Smooth muscle cell (in vitro differentiated cells): ENCODE results near the gene ENO4. TPM values are rescaled to one million over a fixed set of nuclear protein-coding genes. Genes with fewer than 3 reads are reported as not detected.

Experiments
- DNase-seq: peaks from one replicate; lab custom pipeline; 2025; ENCODE audit not compliant: unreplicated experiment; lab: John Stamatoyannopoulos, UW
- H2AFZ ChIP-seq: fragments of 200-600 bp; sonication (generic); 2 replicates; pipeline ENCODE4 v1.6.0; 2016; ENCODE audit warnings: antibody characterized with exemption, low read depth, mild to moderate bottlenecking
- H3F3A ChIP-seq: fragments of 200-600 bp; sonication (generic); 2 replicates; pipeline ENCODE4 v1.6.0; 2017; ENCODE audit warnings: antibody characterized with exemption, low read depth
- H3K27ac ChIP-seq: fragments of 200-600 bp; sonication (generic); 2 replicates; pipeline ENCODE4 v1.5.1; 2016; ENCODE audit warnings: low read depth, mild to moderate bottlenecking
- H3K27me3 ChIP-seq: fragments of 200-600 bp; sonication (generic); 2 replicates; pipeline ENCODE4 v1.6.1; 2016; ENCODE audit warnings: low read depth, mild to moderate bottlenecking
- H3K36me3 ChIP-seq: fragments of 200-600 bp; sonication (generic); 2 replicates; pipeline ENCODE4 v1.5.1; 2016; ENCODE audit warnings: low read depth
- H3K4me1 ChIP-seq: fragments of 200-600 bp; sonication (generic); 2 replicates; pipeline ENCODE4 v1.5.1; 2016; ENCODE audit warnings: low read depth
- H3K4me2 ChIP-seq: fragments of 200-600 bp; sonication (generic); 2 replicates; pipeline ENCODE4 v1.6.0; 2016; ENCODE audit warnings: mild to moderate bottlenecking
- H3K4me3 ChIP-seq: fragments of 200-600 bp; sonication (generic); 2 replicates; pipeline ENCODE4 v1.5.1; 2016; ENCODE audit warnings: mild to moderate bottlenecking
- H3K79me2 ChIP-seq: fragments of 200-600 bp; sonication (generic); 2 replicates; pipeline ENCODE4 v1.6.0; 2016; ENCODE audit warnings: low read depth, mild to moderate bottlenecking
- H3K9ac ChIP-seq: fragments of 200-600 bp; sonication (generic); 2 replicates; pipeline ENCODE4 v1.6.0; 2016; ENCODE audit warnings: low read depth
- H3K9me3 ChIP-seq: fragments of 200-600 bp; sonication (generic); replicated peaks from 2 replicates; pipeline ENCODE4 v1.5.1; 2016; ENCODE audit warnings: low read depth
- H4K20me1 ChIP-seq: fragments of 200-600 bp; sonication (generic); 2 replicates; pipeline ENCODE4 v1.6.0; 2016; ENCODE audit warnings: low read depth
- CTCF ChIP-seq: fragments of 200-600 bp; sonication (generic); IDR thresholded peaks from 2 replicates; pipeline ENCODE4 v1.5.1; 2017; ENCODE audit warnings: borderline replicate concordance, mild to moderate bottlenecking, antibody characterized with exemption; ENCODE audit not compliant: insufficient read depth, poor library complexity, severe bottlenecking
- WGBS: methylation state at CpG from one replicate; pipeline ENCODE4 v1.1.7; 2016; ENCODE audit warnings: low lambda C conversion rate; 5-methylcytosine and 5-hydroxymethylcytosine counted together
- polyA plus RNA-seq: library from polyadenylated mRNA; unstranded; fragments of >200 nt; fragmentation: Nextera tagmentation; extraction: Ambion mirVana; gene quantifications from 2 replicates; pipeline ENCODE4 v1.2.1, GENCODE V29; 2016
- total RNA-seq: library from RNA; depleted of rRNA; stranded (reverse); fragments of >200 nt; gene quantifications from 2 replicates; pipeline ENCODE4 v1.2.3, GENCODE V29; 2014

ENO4 gene
- total and polyA plus RNA-seq, 2 experiments from 2014 or later: 0.54 to 1.3 TPM

- H3K4me3 ChIP-seq: no peak overlapping the region
- WGBS: 94% methylated on average over 4 of the region's 4 CpGs
- no peaks in the 10 kb centered on the region for H3K79me2 ChIP-seq
- H3K9me3 ChIP-seq: peaks cover 4% of the 10 kb centered on the region
- no peaks in the 10 kb centered on the region for H3K36me3 ChIP-seq
- no peak overlapping the region for H3K4me2 ChIP-seq
- H3K27me3 ChIP-seq: no peaks in the 10 kb centered on the region
- H3K4me1 ChIP-seq: peaks cover 7% of the 10 kb centered on the region
- H3F3A ChIP-seq: no peaks in the 10 kb centered on the region
- H2AFZ ChIP-seq: no peak overlapping the region
- no peak overlapping the region for H3K9ac ChIP-seq
- H4K20me1 ChIP-seq: no peaks in the 10 kb centered on the region
- H3K27ac ChIP-seq: no peak overlapping the region
- DNase-seq: no peak
- TF ChIP-seq CTCF: no peak
Observed at GRCh38 chr10:116853701-116854100, 4.4 kb downstream of the ENO4 start.

GRCh38 chr10:116857156-116857555 is 7.9 kb downstream of the ENO4 start:
- H3K4me1 ChIP-seq: no peaks in the 10 kb centered on the region
- no peak for TF ChIP-seq CTCF
- H3K36me3 ChIP-seq: no peaks in the 10 kb centered on the region
- 96% methylated on average over 3 of the region's 3 CpGs for WGBS
- no peaks in the 10 kb centered on the region for H4K20me1 ChIP-seq
- H3K9me3 ChIP-seq: peaks cover 4% of the 10 kb centered on the region
- H3K4me2 ChIP-seq: no peak overlapping the region
- no peaks in the 10 kb centered on the region for H3K27me3 ChIP-seq
- H3K79me2 ChIP-seq: no peaks in the 10 kb centered on the region
- H2AFZ ChIP-seq: no peak overlapping the region
- H3F3A ChIP-seq: no peaks in the 10 kb centered on the region
- no peak overlapping the region for H3K9ac ChIP-seq
- no peak overlapping the region for H3K27ac ChIP-seq
- no peak for DNase-seq
- H3K4me3 ChIP-seq: no peak overlapping the region

GRCh38 chr10:116861796-116862195 is 12.5 kb downstream of the ENO4 start:
- H3K4me2 ChIP-seq: no peak overlapping the region
- H3K79me2 ChIP-seq: no peaks in the 10 kb centered on the region
- H3K4me3 ChIP-seq: no peak overlapping the region
- WGBS: 68% methylated on average over 2 of the region's 2 CpGs
- no peaks in the 10 kb centered on the region for H3K4me1 ChIP-seq
- H3K9ac ChIP-seq: no peak overlapping the region
- peaks cover 4% of the 10 kb centered on the region for H3K9me3 ChIP-seq
- no peaks in the 10 kb centered on the region for H4K20me1 ChIP-seq
- no peaks in the 10 kb centered on the region for H3K27me3 ChIP-seq
- no peaks in the 10 kb centered on the region for H3K36me3 ChIP-seq
- no peak overlapping the region for H3K27ac ChIP-seq
- TF ChIP-seq CTCF: no peak
- no peak for DNase-seq
- H2AFZ ChIP-seq: no peak overlapping the region
- no peaks in the 10 kb centered on the region for H3F3A ChIP-seq

- Histone ChIP-seq H3K4me2 (no peak overlapping the region), H3K9ac (no peak overlapping the region), H3K36me3 (no peaks in the 10 kb centered on the region), H3K9me3 (no peaks in the 10 kb centered on the region), H3F3A (no peaks in the 10 kb centered on the region), H4K20me1 (no peaks in the 10 kb centered on the region), H2AFZ (no peak overlapping the region), H3K27me3 (no peaks in the 10 kb centered on the region), H3K27ac (no peak overlapping the region), H3K4me1 (no peaks in the 10 kb centered on the region), H3K79me2 (no peaks in the 10 kb centered on the region), H3K4me3 (no peak overlapping the region)
- no peak for DNase-seq
- 90% methylated on average over 4 of the region's 4 CpGs for WGBS
- TF ChIP-seq CTCF: no peak
Observed at GRCh38 chr10:116864436-116864835, 15.1 kb downstream of the ENO4 start.
